ENCODE data around the gene PBX1.
"Not testable (repeated sequence)": the region's sequence is repeated elsewhere in the genome, so short reads cannot be mapped to it uniquely, and the experiment has no call there.

Gene PBX1

GRCh38 chr1:164558461-164559341 is at the start of gene PBX1:
Gene PBX1 (plus strand): TSS chr1:164559184.
- DNase-seq, result peak; percentile 77

GRCh38 chr1:164510435-164510834 is 48.5 kb upstream of the PBX1 start:
- no peak for DNase-seq

GRCh38 chr1:164511001-164511705 is 47.8 kb upstream of the PBX1 start:
- DNase-seq, result no peak

GRCh38 chr1:164515231-164515630 is 43.8 kb upstream of the PBX1 start:
- DNase-seq, result no peak

GRCh38 chr1:164515711-164516331 is 43.2 kb upstream of the PBX1 start:
- no peak for DNase-seq

GRCh38 chr1:164516591-164516990 is 42.4 kb upstream of the PBX1 start:
- no peak for DNase-seq

- no peak for DNase-seq
Measured at GRCh38 chr1:164518692-164519332, 40.2 kb upstream of the PBX1 start.

- DNase-seq, result no peak
Measured at GRCh38 chr1:164519426-164519825, 39.6 kb upstream of the PBX1 start.

GRCh38 chr1:164524810-164525209 is 34.2 kb upstream of the PBX1 start:
- no peak for DNase-seq

GRCh38 chr1:164534863-164535610 is 23.9 kb upstream of the PBX1 start:
- DNase-seq, result no peak

- DNase-seq, result not testable (repeated sequence)
Measured at GRCh38 chr1:164552463-164552988, 6.5 kb upstream of the PBX1 start.

GRCh38 chr1:164557270-164557669 is 1.7 kb upstream of the PBX1 start:
- DNase-seq, result no peak

GRCh38 chr1:164559342-164560051 is 513 bp downstream of the PBX1 start:
- DNase-seq, result peak; percentile 1

- no peak for DNase-seq
Measured at GRCh38 chr1:164560121-164560541, 1.1 kb downstream of the PBX1 start.

- DNase-seq, result no peak
Measured at GRCh38 chr1:164560556-164560955, 1.6 kb downstream of the PBX1 start.

GRCh38 chr1:164561007-164561406 is 2.0 kb downstream of the PBX1 start:
- DNase-seq, result no peak

- DNase-seq, result no peak
Measured at GRCh38 chr1:164561472-164561871, 2.5 kb downstream of the PBX1 start.

GRCh38 chr1:164562061-164562460 is 3.1 kb downstream of the PBX1 start:
- DNase-seq, result no peak

- DNase-seq, result no peak
Measured at GRCh38 chr1:164562511-164562910, 3.5 kb downstream of the PBX1 start.

- no peak for DNase-seq
Measured at GRCh38 chr1:164562947-164563520, 4.0 kb downstream of the PBX1 start.
